Smooth muscle cell (in vitro differentiated cells): ENCODE measurements around the gene RTN4. TPM values are rescaled to one million over a fixed set of nuclear protein-coding genes. Genes with fewer than 3 reads are reported as not detected.

ENCODE experiments used
- DNase-seq: peaks from one replicate; lab custom pipeline; 2025; ENCODE audit not compliant: unreplicated experiment; lab: John Stamatoyannopoulos, UW
- H2AFZ ChIP-seq: fragments of 200-600 bp; sonication (generic); 2 replicates; pipeline ENCODE4 v1.6.0; 2016; ENCODE audit warnings: antibody characterized with exemption, low read depth, mild to moderate bottlenecking
- H3F3A ChIP-seq: fragments of 200-600 bp; sonication (generic); 2 replicates; pipeline ENCODE4 v1.6.0; 2017; ENCODE audit warnings: antibody characterized with exemption, low read depth
- H3K27ac ChIP-seq: fragments of 200-600 bp; sonication (generic); 2 replicates; pipeline ENCODE4 v1.5.1; 2016; ENCODE audit warnings: low read depth, mild to moderate bottlenecking
- H3K27me3 ChIP-seq: fragments of 200-600 bp; sonication (generic); 2 replicates; pipeline ENCODE4 v1.6.1; 2016; ENCODE audit warnings: low read depth, mild to moderate bottlenecking
- H3K36me3 ChIP-seq: fragments of 200-600 bp; sonication (generic); 2 replicates; pipeline ENCODE4 v1.5.1; 2016; ENCODE audit warnings: low read depth
- H3K4me1 ChIP-seq: fragments of 200-600 bp; sonication (generic); 2 replicates; pipeline ENCODE4 v1.5.1; 2016; ENCODE audit warnings: low read depth
- H3K4me2 ChIP-seq: fragments of 200-600 bp; sonication (generic); 2 replicates; pipeline ENCODE4 v1.6.0; 2016; ENCODE audit warnings: mild to moderate bottlenecking
- H3K4me3 ChIP-seq: fragments of 200-600 bp; sonication (generic); 2 replicates; pipeline ENCODE4 v1.5.1; 2016; ENCODE audit warnings: mild to moderate bottlenecking
- H3K79me2 ChIP-seq: fragments of 200-600 bp; sonication (generic); 2 replicates; pipeline ENCODE4 v1.6.0; 2016; ENCODE audit warnings: low read depth, mild to moderate bottlenecking
- H3K9ac ChIP-seq: fragments of 200-600 bp; sonication (generic); 2 replicates; pipeline ENCODE4 v1.6.0; 2016; ENCODE audit warnings: low read depth
- H3K9me3 ChIP-seq: fragments of 200-600 bp; sonication (generic); replicated peaks from 2 replicates; pipeline ENCODE4 v1.5.1; 2016; ENCODE audit warnings: low read depth
- H4K20me1 ChIP-seq: fragments of 200-600 bp; sonication (generic); 2 replicates; pipeline ENCODE4 v1.6.0; 2016; ENCODE audit warnings: low read depth
- WGBS: methylation state at CpG from one replicate; pipeline ENCODE4 v1.1.7; 2016; ENCODE audit warnings: low lambda C conversion rate; 5-methylcytosine and 5-hydroxymethylcytosine counted together
- polyA plus RNA-seq: library from polyadenylated mRNA; unstranded; fragments of >200 nt; fragmentation: Nextera tagmentation; extraction: Ambion mirVana; gene quantifications from 2 replicates; pipeline ENCODE4 v1.2.1, GENCODE V29; 2016
- total RNA-seq: library from RNA; depleted of rRNA; stranded (reverse); fragments of >200 nt; gene quantifications from 2 replicates; pipeline ENCODE4 v1.2.3, GENCODE V29; 2014
- TF ChIP-seq, protein P1 (sequence below): fragments of 200-600 bp; sonication (generic); IDR thresholded peaks from 2 replicates; pipeline ENCODE4 v1.5.1; 2017; ENCODE audit warnings: borderline replicate concordance, mild to moderate bottlenecking, antibody characterized with exemption; ENCODE audit not compliant: insufficient read depth, poor library complexity, severe bottlenecking

RTN4 gene
- total and polyA plus RNA-seq, 2 experiments from 2014 or later = 295 to 335 TPM

DNA sequence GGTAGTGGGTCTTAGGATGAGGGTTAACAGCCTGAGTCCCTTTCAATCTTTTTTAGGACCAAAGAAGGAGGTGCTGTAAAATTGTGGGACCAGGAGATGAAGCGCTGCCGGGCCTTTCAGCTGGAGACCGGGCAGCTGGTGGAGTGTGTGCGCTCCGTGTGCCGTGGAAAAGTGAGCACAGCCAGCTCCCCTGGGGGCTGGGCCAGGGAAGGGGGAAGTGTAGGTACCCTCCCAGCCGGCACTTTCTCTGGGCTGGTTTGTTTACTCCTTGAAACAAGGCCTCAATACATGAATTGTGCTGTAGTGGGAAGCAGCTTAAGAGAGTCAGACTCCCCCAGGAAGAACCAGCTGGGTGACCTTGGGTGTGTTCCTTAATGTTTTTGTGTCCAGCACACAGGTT, 90.1 kb downstream of the RTN4 start:
- H3K27me3 ChIP-seq = no peaks in the 10 kb centered on the region
- no peak overlapping the region for H3K9ac ChIP-seq
- no peak overlapping the region for H2AFZ ChIP-seq
- H3K4me2 ChIP-seq = no peak overlapping the region
- no peaks in the 10 kb centered on the region for H3K9me3 ChIP-seq
- WGBS = 89% methylated on average over 7 of the region's 7 CpGs
- no peak overlapping the region for H3K4me3 ChIP-seq
- H3F3A ChIP-seq = no peaks in the 10 kb centered on the region
- no peaks in the 10 kb centered on the region for H4K20me1 ChIP-seq
- TF ChIP-seq, protein P1, sequence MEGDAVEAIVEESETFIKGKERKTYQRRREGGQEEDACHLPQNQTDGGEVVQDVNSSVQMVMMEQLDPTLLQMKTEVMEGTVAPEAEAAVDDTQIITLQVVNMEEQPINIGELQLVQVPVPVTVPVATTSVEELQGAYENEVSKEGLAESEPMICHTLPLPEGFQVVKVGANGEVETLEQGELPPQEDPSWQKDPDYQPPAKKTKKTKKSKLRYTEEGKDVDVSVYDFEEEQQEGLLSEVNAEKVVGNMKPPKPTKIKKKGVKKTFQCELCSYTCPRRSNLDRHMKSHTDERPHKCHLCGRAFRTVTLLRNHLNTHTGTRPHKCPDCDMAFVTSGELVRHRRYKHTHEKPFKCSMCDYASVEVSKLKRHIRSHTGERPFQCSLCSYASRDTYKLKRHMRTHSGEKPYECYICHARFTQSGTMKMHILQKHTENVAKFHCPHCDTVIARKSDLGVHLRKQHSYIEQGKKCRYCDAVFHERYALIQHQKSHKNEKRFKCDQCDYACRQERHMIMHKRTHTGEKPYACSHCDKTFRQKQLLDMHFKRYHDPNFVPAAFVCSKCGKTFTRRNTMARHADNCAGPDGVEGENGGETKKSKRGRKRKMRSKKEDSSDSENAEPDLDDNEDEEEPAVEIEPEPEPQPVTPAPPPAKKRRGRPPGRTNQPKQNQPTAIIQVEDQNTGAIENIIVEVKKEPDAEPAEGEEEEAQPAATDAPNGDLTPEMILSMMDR = no peak
- H3K4me1 ChIP-seq = peaks cover 7% of the 10 kb centered on the region
- H3K36me3 ChIP-seq = no peaks in the 10 kb centered on the region
- DNase-seq = no peak
- no peaks in the 10 kb centered on the region for H3K79me2 ChIP-seq
- H3K27ac ChIP-seq = no peak overlapping the region

DNA sequence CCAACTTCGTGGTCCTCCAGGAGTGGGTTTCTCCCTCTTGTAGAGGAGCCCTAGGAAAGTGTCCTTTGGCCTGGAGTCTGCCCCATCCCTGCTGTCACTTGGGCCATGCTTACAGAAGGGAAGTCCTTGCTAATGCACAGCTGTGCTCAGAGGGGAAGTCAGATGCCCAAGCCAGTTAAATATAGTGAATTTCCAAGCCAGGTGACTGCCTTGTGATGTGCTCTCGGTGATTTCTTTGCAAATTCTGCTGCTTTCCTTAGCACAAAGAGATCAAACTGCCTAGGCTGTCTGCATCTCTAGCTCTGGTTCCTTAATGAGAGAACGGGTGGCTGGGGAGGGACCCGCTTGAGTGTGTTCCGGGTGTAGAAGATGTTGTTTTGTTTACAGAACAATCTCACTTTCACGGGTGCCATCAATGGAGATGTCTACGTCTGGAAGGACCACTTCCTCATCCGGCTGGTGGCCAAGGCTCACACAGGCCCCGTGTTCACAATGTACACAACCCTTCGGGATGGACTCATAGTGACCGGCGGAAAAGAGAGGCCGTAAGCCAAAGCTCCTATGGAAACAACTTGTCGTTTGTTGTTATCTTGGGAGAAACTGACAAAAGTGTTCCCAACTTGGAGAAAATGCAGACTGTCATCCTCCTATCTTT, 91.4 kb downstream of the RTN4 start:
- peaks cover 7% of the 10 kb centered on the region for H3K4me1 ChIP-seq
- TF ChIP-seq, protein P1 = no peak
- whole genome bisulfite sequencing = 92% methylated on average over 14 of the region's 14 CpGs
- H4K20me1 ChIP-seq = no peaks in the 10 kb centered on the region
- no peaks in the 10 kb centered on the region for H3K9me3 ChIP-seq
- H3K4me2 ChIP-seq = no peak overlapping the region
- H3K9ac ChIP-seq = no peak overlapping the region
- no peaks in the 10 kb centered on the region for H3F3A ChIP-seq
- no peak overlapping the region for H3K4me3 ChIP-seq
- H2AFZ ChIP-seq = no peak overlapping the region
- H3K36me3 ChIP-seq = no peaks in the 10 kb centered on the region
- H3K79me2 ChIP-seq = no peaks in the 10 kb centered on the region
- no peak for DNase-seq
- H3K27me3 ChIP-seq = no peaks in the 10 kb centered on the region
- H3K27ac ChIP-seq = no peak overlapping the region

DNA sequence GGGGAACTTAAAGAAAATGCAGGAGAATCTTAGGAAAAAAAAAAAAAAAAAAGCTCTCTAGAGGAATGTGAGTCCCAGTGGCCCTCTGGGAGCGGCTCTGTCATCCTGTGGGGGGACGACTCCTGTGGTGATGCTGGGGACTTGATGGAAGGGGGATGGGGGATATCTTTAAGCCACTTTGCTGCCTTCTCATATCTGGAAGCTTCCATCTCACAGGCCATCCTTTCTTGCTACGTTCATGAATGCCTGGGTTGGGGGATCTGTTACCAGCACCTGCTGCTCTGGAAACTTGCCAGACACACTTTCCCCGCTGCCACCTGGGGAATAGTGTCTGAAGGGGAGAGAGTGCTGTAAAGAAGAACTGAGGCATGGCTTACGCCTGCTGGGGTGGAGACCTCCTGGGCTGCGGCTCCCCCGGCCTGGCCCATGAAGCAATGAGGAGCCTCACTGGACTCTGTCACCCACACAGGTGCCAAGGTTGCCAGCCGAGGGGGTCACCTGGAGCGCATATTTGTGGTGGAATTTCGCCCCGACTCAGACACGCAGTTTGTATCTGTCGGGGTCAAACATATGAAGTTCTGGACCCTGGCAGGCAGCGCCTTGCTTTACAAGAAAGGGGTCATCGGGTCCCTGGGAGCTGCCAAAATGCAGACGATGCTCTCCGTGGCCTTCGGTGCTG, 92.8 kb downstream of the RTN4 start:
- TF ChIP-seq, protein P1 = no peak
- Histone ChIP-seq H4K20me1 (no peaks in the 10 kb centered on the region), H3K4me1 (peaks cover 7% of the 10 kb centered on the region), H3K27ac (no peak overlapping the region), H3K4me3 (no peak overlapping the region), H3K27me3 (no peaks in the 10 kb centered on the region), H2AFZ (no peak overlapping the region), H3K4me2 (no peak overlapping the region), H3K79me2 (no peaks in the 10 kb centered on the region), H3K9me3 (no peaks in the 10 kb centered on the region), H3F3A (no peaks in the 10 kb centered on the region), H3K9ac (no peak overlapping the region), H3K36me3 (no peaks in the 10 kb centered on the region)
- no peak for DNase-seq
- WGBS = 93% methylated on average over 18 of the region's 18 CpGs
